HL-60 (cell line): Measurements from ENCODE around the gene BMP7.

ENCODE experiments used
- DNase-seq, 2 experiments: peaks; one replicate each; pipeline ENCODE4 v3.0.0-alpha.2; 2010 to 2020; ENCODE audit warnings: low read depth in 1 of 2, low spot score in 1 of 2
- H3K27ac ChIP-seq: fragments of 250-450 bp; sonication (Bioruptor Pico); replicated peaks from 2 replicates; pipeline ENCODE4 v1.5.1; 2020; ENCODE audit warnings: mild to moderate bottlenecking, moderate library complexity
- H3K27me3 ChIP-seq: fragments of 250-450 bp; sonication (Bioruptor Pico); 2 replicates; pipeline ENCODE4 v1.5.1; 2021; ENCODE audit warnings: mild to moderate bottlenecking, moderate library complexity; ENCODE audit not compliant: insufficient read depth, poor library complexity, severe bottlenecking
- H3K4me3 ChIP-seq: replicated peaks from 2 replicates; pipeline ENCODE4 v1.5.1; 2011; ENCODE audit warnings: mild to moderate bottlenecking, control low read depth, low read length; ENCODE audit not compliant: insufficient read depth
- CTCF ChIP-seq: IDR thresholded peaks from one replicate; pipeline ENCODE4 v1.5.1; 2011; ENCODE audit warnings: low read length, control low read depth, inconsistent platforms; ENCODE audit not compliant: insufficient read depth
- GABPA ChIP-seq: IDR thresholded peaks from 2 replicates; pipeline ENCODE4 v1.6.1; 2012; ENCODE audit warnings: low read depth
- POLR2AphosphoS5 ChIP-seq: IDR thresholded peaks from 2 replicates; pipeline ENCODE4 v1.6.1; 2012; ENCODE audit warnings: low read depth
- REST ChIP-seq: IDR thresholded peaks from 2 replicates; pipeline ENCODE4 v1.6.1; 2012; ENCODE audit warnings: low read depth; ENCODE audit not compliant: insufficient replicate concordance
- SPI1 ChIP-seq: IDR thresholded peaks from 2 replicates; pipeline ENCODE4 v1.6.1; 2012; ENCODE audit warnings: low read depth, mild to moderate bottlenecking, borderline replicate concordance

The BMP7 gene

GRCh38 chr20:57210054-57210910, 56.2 kb downstream of the BMP7 start:
- no peak for TF ChIP-seq REST
- no peak for TF ChIP-seq SPI1
- TF ChIP-seq POLR2AphosphoS5: no peak
- peaks cover 5% of the 10 kb centered on the region for H3K27me3 ChIP-seq

GRCh38 chr20:57209413-57209812, 57.0 kb downstream of the BMP7 start:
- no peak overlapping the region for H3K4me3 ChIP-seq
- H3K27me3 ChIP-seq: peaks cover 5% of the 10 kb centered on the region
- TF ChIP-seq SPI1 (no peak), POLR2AphosphoS5 (no peak), CTCF (no peak), REST (no peak), GABPA (no peak)
- no peak overlapping the region for H3K27ac ChIP-seq
- no peak for DNase-seq

More at GRCh38 chr20:57210054-57210910, 56.2 kb downstream of the BMP7 start:
- no peak for DNase-seq
- H3K4me3 ChIP-seq: no peak overlapping the region
- no peak overlapping the region for H3K27ac ChIP-seq

GRCh38 chr20:57208198-57208597, 58.2 kb downstream of the BMP7 start:
- Histone ChIP-seq H3K27ac (no peak overlapping the region), H3K27me3 (peaks cover 5% of the 10 kb centered on the region), H3K4me3 (no peak overlapping the region)
- no peak for DNase-seq
- TF ChIP-seq REST: no peak
- no peak for TF ChIP-seq GABPA
- no peak for TF ChIP-seq POLR2AphosphoS5
- no peak for TF ChIP-seq SPI1
- TF ChIP-seq CTCF: no peak
